H1 (cell line): Measurements from ENCODE around the gene DUSP10. TPM values are rescaled to one million over a fixed set of nuclear protein-coding genes. Genes with fewer than 3 reads are reported as not detected.

Experiments used
- CTCF ChIA-PET: fragments of 300-600 bp; sonication (Branson Sonifier 250); formaldehyde crosslinking; loops from one replicate; lab custom pipeline; 2021; ENCODE audit not compliant: partially characterized antibody; lab: Charles Lee
- POLR2A ChIA-PET: fragments of 300-600 bp; sonication (Branson Sonifier 250); formaldehyde crosslinking; loops from one replicate; lab custom pipeline; 2021; ENCODE audit warnings: inconsistent platforms; ENCODE audit not compliant: partially characterized antibody; lab: Charles Lee
- DNase-seq, 2 experiments: peaks; one replicate each; pipeline versions ENCODE4 v3.0.0 to v3.0.0-alpha.2; 2010 to 2022; ENCODE audit warnings: low spot score in 2 of 2, low read depth in 1 of 2, mixed read lengths in 1 of 2
- FAIRE-seq: peaks from 2 replicates; lab custom pipeline; 2011; peaks lifted over from hg19 to GRCh38; lab: Jason Lieb, UNC
- H2AFZ ChIP-seq: 2 replicates; pipeline ENCODE4 v1.8.1; 2012; ENCODE audit warnings: low read length, inconsistent platforms
- H2AK5ac ChIP-seq: 2 replicates; pipeline ENCODE4 v1.6.1; 2013; ENCODE audit warnings: low read depth, low read length
- H2BK120ac ChIP-seq: replicated peaks from 2 replicates; pipeline ENCODE3; 2013; ENCODE audit warnings: low read depth, low read length, inconsistent platforms
- H2BK12ac ChIP-seq: 2 replicates; pipeline ENCODE4 v1.6.1; 2013; ENCODE audit warnings: low read depth, low read length
- H2BK15ac ChIP-seq: 2 replicates; pipeline ENCODE4 v1.6.1; 2013; ENCODE audit warnings: low read length
- H2BK20ac ChIP-seq: 2 replicates; pipeline ENCODE4 v1.6.1; 2013; ENCODE audit warnings: low read length
- H2BK5ac ChIP-seq: 2 replicates; pipeline ENCODE4 v1.6.1; 2013; ENCODE audit warnings: low read depth, low read length
- H3K14ac ChIP-seq: 2 replicates; pipeline ENCODE4 v1.6.1; 2013; ENCODE audit warnings: inconsistent platforms; ENCODE audit not compliant: insufficient read length
- H3K18ac ChIP-seq: 2 replicates; pipeline ENCODE4 v1.6.1; 2013; ENCODE audit warnings: low read length; ENCODE audit errors: extremely low read depth
- H3K23ac ChIP-seq: 2 replicates; pipeline ENCODE4 v1.6.1; 2013; ENCODE audit warnings: inconsistent platforms; ENCODE audit not compliant: insufficient read length
- H3K23me2 ChIP-seq: 2 replicates; pipeline ENCODE4 v1.6.1; 2013; ENCODE audit warnings: low read depth, low read length
- H3K27ac ChIP-seq: 2 replicates; pipeline ENCODE4 v1.6.1; 2011; ENCODE audit warnings: low read depth, low read length, inconsistent platforms
- H3K27me3 ChIP-seq, 4 experiments: replicated peaks in 1 of 4; 1 replicate in 1 of 4; 2 replicates in 3 of 4; pipeline versions ENCODE4 v1.6.1 to v1.8.1; 2011 to 2013; ENCODE audit warnings: low read length in 3 of 4, mild to moderate bottlenecking in 3 of 4, inconsistent platforms in 2 of 4, mixed read lengths in 2 of 4, moderate library complexity in 1 of 4; ENCODE audit not compliant: control insufficient read depth in 3 of 4, insufficient read depth in 3 of 4; ENCODE audit errors: extremely low read depth in 1 of 4
- H3K36me3 ChIP-seq, 4 experiments: 2 replicates each; pipeline versions ENCODE4 v1.6.1 to v1.8.1; 2011 to 2013; ENCODE audit warnings: mild to moderate bottlenecking in 4 of 4, low read length in 3 of 4, moderate library complexity in 2 of 4, control low read depth in 1 of 4, inconsistent platforms in 1 of 4; ENCODE audit not compliant: insufficient read depth in 4 of 4, control insufficient read depth in 2 of 4
- H3K4ac ChIP-seq: replicated peaks from 2 replicates; pipeline ENCODE3; 2013; ENCODE audit warnings: low read length, low read depth, mixed read lengths, inconsistent platforms; ENCODE audit not compliant: insufficient read length
- H3K4me1 ChIP-seq, 4 experiments: replicated peaks in 1 of 4; 1 replicate in 1 of 4; 2 replicates in 3 of 4; pipeline versions ENCODE4 v1.6.1 to v1.8.1; 2011 to 2013; ENCODE audit warnings: low read length in 3 of 4, inconsistent platforms in 2 of 4, mixed read lengths in 1 of 4; ENCODE audit not compliant: insufficient read depth in 4 of 4, control insufficient read depth in 3 of 4
- H3K4me2 ChIP-seq, 2 experiments: 2 replicates each; pipeline versions ENCODE4 v1.6.1 to v1.8.1; 2011 to 2013; ENCODE audit warnings: low read depth in 2 of 2, low read length in 2 of 2, control low read depth in 1 of 2, inconsistent platforms in 1 of 2, mild to moderate bottlenecking in 1 of 2; ENCODE audit not compliant: insufficient read depth in 1 of 2
- H3K4me3 ChIP-seq, 4 experiments: fragments of 200-600, 300-600 bp in 1 of 4; sonication (generic), shearing (Covaris generic), sonication (Bioruptor Twin) in 1 of 4; 2 replicates each; pipeline versions ENCODE4 v1.5.1 to v1.8.1; 2011 to 2016; ENCODE audit warnings: low read length in 4 of 4, low read depth in 3 of 4, control low read depth in 2 of 4, inconsistent platforms in 2 of 4, mild to moderate bottlenecking in 2 of 4, mixed read lengths in 1 of 4, moderate library complexity in 1 of 4; ENCODE audit not compliant: insufficient read depth in 2 of 4; ENCODE audit errors: extremely low read depth in 1 of 4
- H3K56ac ChIP-seq: replicated peaks from 2 replicates; pipeline ENCODE3; 2013; ENCODE audit warnings: low read depth, mild to moderate bottlenecking, mixed read lengths, low read length, inconsistent platforms; ENCODE audit not compliant: insufficient read length
- H3K79me1 ChIP-seq: 2 replicates; pipeline ENCODE4 v1.6.1; 2013; ENCODE audit warnings: low read depth, low read length, control low read depth
- H3K79me2 ChIP-seq, 2 experiments: 2 replicates each; pipeline versions ENCODE4 v1.6.1 to v1.8.1; 2012 to 2013; ENCODE audit warnings: low read length in 2 of 2, mild to moderate bottlenecking in 2 of 2, inconsistent platforms in 1 of 2; ENCODE audit not compliant: insufficient read depth in 2 of 2, control insufficient read depth in 1 of 2
- H3K9ac ChIP-seq, 4 experiments: replicated peaks in 1 of 4; 1 replicate in 1 of 4; 2 replicates in 3 of 4; pipeline versions ENCODE4 v1.6.1 to v1.8.1; 2011 to 2013; ENCODE audit warnings: low read depth in 3 of 4, low read length in 3 of 4, control low read depth in 2 of 4, mild to moderate bottlenecking in 2 of 4, moderate library complexity in 2 of 4, inconsistent platforms in 1 of 4; ENCODE audit errors: extremely low read depth in 1 of 4
- H3K9me3 ChIP-seq, 2 experiments: 2 replicates each; pipeline versions ENCODE4 v1.6.1 to v1.8.1; 2012 to 2013; ENCODE audit warnings: mild to moderate bottlenecking in 2 of 2, moderate library complexity in 2 of 2, control low read depth in 1 of 2, inconsistent platforms in 1 of 2, low read depth in 1 of 2, low read length in 1 of 2, mixed read lengths in 1 of 2; ENCODE audit not compliant: insufficient read depth in 2 of 2
- H4K20me1 ChIP-seq, 2 experiments: replicated peaks in 1 of 2; 2 replicates each; pipeline versions ENCODE3 to v1.8.1; 2011 to 2013; ENCODE audit warnings: inconsistent platforms in 2 of 2, low read length in 2 of 2, mild to moderate bottlenecking in 1 of 2; ENCODE audit not compliant: insufficient read depth in 2 of 2, control insufficient read depth in 1 of 2
- H4K5ac ChIP-seq: 2 replicates; pipeline ENCODE4 v1.6.1; 2013; ENCODE audit warnings: low read length, low read depth, mixed read lengths, inconsistent platforms; ENCODE audit not compliant: insufficient read length
- H4K8ac ChIP-seq: 2 replicates; pipeline ENCODE4 v1.8.0; 2013; ENCODE audit warnings: mild to moderate bottlenecking, moderate library complexity, low read length, inconsistent platforms; ENCODE audit not compliant: insufficient read depth; ENCODE audit errors: extremely low read depth
- H4K91ac ChIP-seq: replicated peaks from 2 replicates; pipeline ENCODE3; 2013; ENCODE audit warnings: low read length, mixed read lengths, inconsistent platforms; ENCODE audit not compliant: insufficient read length
- CEBPB ChIP-seq: IDR thresholded peaks from 2 replicates; pipeline ENCODE4 v1.6.1; 2012; ENCODE audit warnings: low read depth, low read length
- CHD2 ChIP-seq: IDR thresholded peaks from 2 replicates; pipeline ENCODE4 v1.6.1; 2012; ENCODE audit warnings: low read length, improper control_type of control experiment
- EP300 ChIP-seq, 2 experiments: IDR thresholded peaks; 1 replicate in 1 of 2; 2 replicates in 1 of 2; pipeline ENCODE4 v1.6.1; 2011 to 2012; ENCODE audit warnings: low read depth in 2 of 2, low read length in 2 of 2, mild to moderate bottlenecking in 2 of 2, borderline replicate concordance in 1 of 2, inconsistent platforms in 1 of 2, moderate library complexity in 1 of 2
- FOSL1 ChIP-seq: IDR thresholded peaks from 2 replicates; pipeline ENCODE4 v1.6.1; 2011; ENCODE audit warnings: mild to moderate bottlenecking, low read depth, low read length, moderate library complexity; ENCODE audit not compliant: insufficient read depth
- GTF2F1 ChIP-seq: IDR thresholded peaks from 2 replicates; pipeline ENCODE4 v1.6.1; 2012; ENCODE audit warnings: low read depth, low read length, improper control_type of control experiment, borderline replicate concordance
- POU5F1 ChIP-seq: IDR thresholded peaks from 2 replicates; pipeline ENCODE4 v1.6.1; 2011; ENCODE audit warnings: low read depth, mild to moderate bottlenecking, low read length, moderate library complexity
- SAP30 ChIP-seq: fragments of 300-600 bp; sonication (generic); IDR thresholded peaks from 2 replicates; pipeline ENCODE4 v1.7.1; 2012; ENCODE audit warnings: low read length, moderate library complexity, mild to moderate bottlenecking, inconsistent platforms; ENCODE audit not compliant: insufficient read depth, insufficient replicate concordance
- SIN3A ChIP-seq, 2 experiments: IDR thresholded peaks in 1 of 2; conservative IDR thresholded peaks in 1 of 2; 2 replicates each; pipeline ENCODE4 v1.6.1; 2011 to 2012; ENCODE audit warnings: low read length in 2 of 2, improper control_type of control experiment in 1 of 2, low read depth in 1 of 2, mild to moderate bottlenecking in 1 of 2
- SIX5 ChIP-seq: IDR thresholded peaks from 2 replicates; pipeline ENCODE4 v1.6.1; 2011; ENCODE audit warnings: mild to moderate bottlenecking, low read depth, low read length
- TCF12 ChIP-seq: IDR thresholded peaks from 2 replicates; pipeline ENCODE4 v1.6.1; 2011; ENCODE audit warnings: low read depth, mild to moderate bottlenecking, low read length
- WGBS, 2 experiments: shearing (Covaris generic) in 1 of 2; methylation state at CpG; one replicate each; pipeline versions ENCODE4 v1.1.6 to v1.1.7; 2013 to 2015; ENCODE audit warnings: low lambda C conversion rate in 2 of 2, mixed read lengths in 2 of 2, inconsistent platforms in 1 of 2, low coverage in 1 of 2, missing lambda C conversion rate in 1 of 2; ENCODE audit not compliant: insufficient replicate concordance in 2 of 2, insufficient coverage in 1 of 2, insufficient read length in 1 of 2; ENCODE audit errors: extremely low coverage in 1 of 2, missing lambda C conversion rate in 1 of 2; 5-methylcytosine and 5-hydroxymethylcytosine counted together
- polyA plus RNA-seq, 7 experiments: library from polyadenylated mRNA; depleted of rRNA in 3 of 7; stranded (reverse) in 5 of 7; unstranded in 2 of 7; fragments of >200 nt in 5 of 7; fragments of 200-250 nt in 2 of 7; gene quantifications; 1 replicate in 5 of 7; 2 replicates in 1 of 7; 4 replicates in 1 of 7; pipeline versions ENCODE4 v1.2.1 to v1.2.3, GENCODE V29; 2011 to 2013; ENCODE audit warnings: missing spikeins in 2 of 7, mixed read lengths in 2 of 7
- total RNA-seq: library from RNA; stranded (reverse); fragmentation: NEBNext Ultra II Directional; extraction: Animal tissue kit (Norgen Biotek cat#: 25700); gene quantifications from 2 replicates; pipeline ENCODE4 v1.2.1, GENCODE V29; 2021

Gene DUSP10
- total and polyA plus RNA-seq, 2 of the 8 experiments (the other 6 are each of a cell fraction or from before 2014, with no cell fraction given), result 1.2 TPM

GRCh38 chr1:221762121-221762520, 20.2 kb upstream of the DUSP10 start:
- Histone ChIP-seq H2AFZ (no peak overlapping the region), H3K9me3 (no peaks in the 10 kb centered on the region), H2BK5ac (no peak overlapping the region), H3K56ac (no peak overlapping the region), H2BK120ac (no peak overlapping the region), H2AK5ac (no peak overlapping the region), H3K4me3 (no peak overlapping the region)
- no peak for DNase-seq
- CTCF ChIA-PET, result interaction anchor here (1.1 to 1.3 kb wide), 2 partner anchors 12 to 28 kb away, joined by 3 to 6 read pairs; no protein-coding TSS in a partner anchor
- TF ChIP-seq CEBPB, result no peak
- TF ChIP-seq SIN3A (conservative IDR thresholded peaks at IDR 0.05 in 1 of 2, IDR thresholded peaks at IDR 0.05 in 1 of 2; ENCODE audit: low read depth in 1 of 2, low read length in 2 of 2), result no peak
- no peak for TF ChIP-seq EP300 (IDR thresholded peaks at IDR 0.05; ENCODE audit: borderline replicate concordance in 1 of 2, low read depth in 2 of 2, low read length in 2 of 2)
- TF ChIP-seq FOSL1, result no peak
- TF ChIP-seq TCF12, result no peak
- no peak for TF ChIP-seq CHD2
- TF ChIP-seq SIX5, result no peak
- no peak for TF ChIP-seq GTF2F1
- no peak for TF ChIP-seq POU5F1
- TF ChIP-seq SAP30, result no peak
- TF ChIP-seq, all 59 proteins: peak for 0
- no peak for FAIRE-seq
- no peak overlapping the region for H3K27ac ChIP-seq
- no peak overlapping the region for H3K4me2 ChIP-seq
- H3K27me3 ChIP-seq, result no peaks in the 10 kb centered on the region
- H2BK15ac ChIP-seq, result no peak overlapping the region
- no peak overlapping the region for H4K5ac ChIP-seq
- H4K20me1 ChIP-seq, result no peaks in the 10 kb centered on the region
- no peaks in the 10 kb centered on the region for H3K79me2 ChIP-seq
- H2BK12ac ChIP-seq, result no peak overlapping the region
- H3K14ac ChIP-seq, result no peak overlapping the region
- H3K4me1 ChIP-seq, result no peaks in the 10 kb centered on the region
- no peak overlapping the region for H3K9ac ChIP-seq
- no peaks in the 10 kb centered on the region; the same call in 1 of the 2 replicates for H3K23me2 ChIP-seq
- H2BK20ac ChIP-seq, result no peak overlapping the region
- H3K23ac ChIP-seq, result no peak overlapping the region
- POLR2A ChIA-PET, result no interaction called here
- no peak overlapping the region for H3K18ac ChIP-seq
- 91% methylated on average over 2 of the region's 2 CpGs; no CpG with 5 or more reads in 1 of the 2 experiments for WGBS, 2 experiments
- H3K4ac ChIP-seq, result no peak overlapping the region
- H4K8ac ChIP-seq, result no peak overlapping the region
- H3K79me1 ChIP-seq, result no peaks in the 10 kb centered on the region
- no peak overlapping the region for H4K91ac ChIP-seq
- no peaks in the 10 kb centered on the region for H3K36me3 ChIP-seq
